K562 (cell line): ENCODE measurements around the gene CCDC178. TPM values are rescaled to one million over a fixed set of nuclear protein-coding genes. Genes with fewer than 3 reads are reported as not detected.
"Not testable (repeated sequence)": the region's sequence is repeated elsewhere in the genome, so short reads cannot be mapped to it uniquely, and the experiment has no call there.

Experiments used
- ATAC-seq: fragments of 200-7000 bp; cut with Tn5 transposase; 3 replicates; pipeline ENCODE4 v1.9.1; 2020; ENCODE audit warnings: moderate library complexity
- BruUV-seq: library from RNA; stranded (reverse); fragments of 400-500 nt; replicated peaks from 2 replicates; lab custom pipeline; 2021; lab: Mats Ljungman, UMichigan
- CTCF ChIA-PET: fragments of 300-600 bp; formaldehyde crosslinking; extraction: SDS; loops from one replicate; lab custom pipeline; 2021; ENCODE audit warnings: low intra/inter-chr PET ratio; lab: Yijun Ruan, JAX
- POLR2A ChIA-PET: fragments of 300-600, 350-650 bp; sonication (Branson Sonifier 250); formaldehyde crosslinking; extraction: SDS; loops from one replicate; lab custom pipeline; 2021; ENCODE audit warnings: antibody characterized with exemption, inconsistent platforms; lab: Yijun Ruan, JAX
- DNase-seq, 4 experiments: peaks; one replicate each; pipeline versions ENCODE4 v3.0.0 to v3.0.0-alpha.2; 2011 to 2018; ENCODE audit warnings: low spot score in 3 of 4, mixed read lengths in 3 of 4; ENCODE audit errors: extremely low read depth in 1 of 4
- FAIRE-seq: peaks from 2 replicates; lab custom pipeline; 2011; peaks lifted over from hg19 to GRCh38; lab: Jason Lieb, UNC
- H2AFZ ChIP-seq: 2 replicates; pipeline ENCODE4 v1.6.0; 2011; ENCODE audit warnings: low read depth, low read length, control low read depth, inconsistent platforms
- H3K27ac ChIP-seq: fragments of 200-600 bp; 3 replicates; pipeline ENCODE4 v1.8.0; 2011; ENCODE audit warnings: low read depth, mild to moderate bottlenecking, control low read depth, inconsistent platforms, low read length, moderate library complexity, mixed read lengths; ENCODE audit errors: extremely low read depth
- H3K27me3 ChIP-seq, 2 experiments: fragments of 300-600 bp in 1 of 2; 2 replicates in 1 of 2; 3 replicates in 1 of 2; pipeline versions ENCODE4 v1.6.0 to v1.8.0; 2011; ENCODE audit warnings: inconsistent platforms in 2 of 2, low read length in 2 of 2, mild to moderate bottlenecking in 1 of 2, mixed read lengths in 1 of 2, moderate library complexity in 1 of 2; ENCODE audit not compliant: control insufficient read depth in 2 of 2, insufficient read depth in 2 of 2
- H3K36me3 ChIP-seq: fragments of 300-600 bp; 3 replicates; pipeline ENCODE4 v1.8.0; 2011; ENCODE audit warnings: mild to moderate bottlenecking, low read length, inconsistent platforms; ENCODE audit not compliant: control insufficient read depth, insufficient read depth
- H3K4me1 ChIP-seq, 2 experiments: fragments of 200-600 bp in 1 of 2; replicated peaks in 1 of 2; 2 replicates in 1 of 2; 3 replicates in 1 of 2; pipeline versions ENCODE4 v1.5.1 to v1.8.0; 2011; ENCODE audit warnings: inconsistent platforms in 2 of 2, low read length in 2 of 2, mild to moderate bottlenecking in 1 of 2, mixed read lengths in 1 of 2, moderate library complexity in 1 of 2; ENCODE audit not compliant: control insufficient read depth in 2 of 2, insufficient read depth in 2 of 2
- H3K4me2 ChIP-seq: 2 replicates; pipeline ENCODE4 v1.6.1; 2011; ENCODE audit warnings: low read length, control low read depth, inconsistent platforms, mixed read lengths; ENCODE audit not compliant: insufficient read depth
- H3K4me3 ChIP-seq: fragments of 200-600 bp; sonication (generic), shearing (Covaris generic); 2 replicates; pipeline ENCODE4 v1.5.1; 2016; ENCODE audit warnings: control low read depth, inconsistent platforms
- H3K79me2 ChIP-seq: fragments of 200-600 bp; 3 replicates; pipeline ENCODE4 v1.8.0; 2011; ENCODE audit warnings: low read length, inconsistent platforms; ENCODE audit not compliant: control insufficient read depth, insufficient read depth
- H3K9ac ChIP-seq, 2 experiments: 2 replicates each; pipeline versions ENCODE4 v1.6.0 to v1.6.1; 2011; ENCODE audit warnings: low read depth in 2 of 2, low read length in 2 of 2, control low read depth in 1 of 2, inconsistent platforms in 1 of 2, mild to moderate bottlenecking in 1 of 2, mixed read lengths in 1 of 2; ENCODE audit not compliant: insufficient read depth in 1 of 2
- H3K9me1 ChIP-seq: one replicate; pipeline ENCODE4 v1.6.0; 2011; ENCODE audit warnings: inconsistent platforms, mild to moderate bottlenecking, low read length, moderate library complexity; ENCODE audit not compliant: control insufficient read depth, insufficient read depth
- H3K9me3 ChIP-seq: replicated peaks from 2 replicates; pipeline ENCODE4 v1.5.1; 2011; ENCODE audit warnings: low read depth, low read length, inconsistent platforms; ENCODE audit not compliant: control insufficient read depth, insufficient read depth
- H4K20me1 ChIP-seq: replicated peaks from 2 replicates; pipeline ENCODE4 v1.6.1; 2011; ENCODE audit warnings: low read length, inconsistent platforms, mixed read lengths; ENCODE audit not compliant: control insufficient read depth, insufficient read depth
- TFE3 ChIP-seq: fragments of 450-650 bp; formaldehyde crosslinking; IDR thresholded peaks from 2 replicates; pipeline ENCODE4 v1.4.0; 2020; ENCODE audit warnings: mild to moderate bottlenecking, mixed read lengths
- ZC3H4 ChIP-seq: sonication (generic); formaldehyde crosslinking; IDR thresholded peaks from 2 replicates; pipeline ENCODE4 v1.9.0; 2021; ENCODE audit warnings: missing genetic modification reagents, borderline replicate concordance
- WGBS: fragments of 100-300 bp; shearing (Covaris generic); methylation state at CpG from one replicate; pipeline ENCODE4 v1.1.6; 2016; ENCODE audit warnings: low coverage, mixed read lengths; ENCODE audit not compliant: insufficient coverage; ENCODE audit errors: missing lambda C conversion rate; 5-methylcytosine and 5-hydroxymethylcytosine counted together
- in situ Hi-C: fragments of 300-500 bp; cut with MboI; formaldehyde crosslinking; loops from 4 replicates; pipeline ENCODE4 v1.15.0; 2018; ENCODE audit warnings: inconsistent platforms, mixed read lengths
- intact Hi-C: fragments of 100-400 bp; cut with micrococcal nuclease; formaldehyde crosslinking; loops from 2 replicates; pipeline ENCODE4 v1.14.2; 2022
- polyA plus RNA-seq, 8 experiments: library from polyadenylated mRNA; depleted of rRNA in 4 of 8; stranded (reverse) in 5 of 8; unstranded in 3 of 8; fragments of >200 nt; fragmentation: Nextera tagmentation in 2 of 8; fragmentation: Illumina TruSeq in 1 of 8; extraction: Ambion mirVana in 2 of 8; extraction: Trizol in 1 of 8; gene quantifications; 2 replicates each; pipeline versions ENCODE4 v1.2.1 to v1.2.3, GENCODE V29; 2011 to 2014; ENCODE audit warnings: inconsistent platforms in 1 of 8, missing spikeins in 1 of 8
- total RNA-seq, 7 experiments: library from RNA; depleted of rRNA in 6 of 7; stranded (reverse); fragments of >200 nt in 6 of 7; fragmentation: Illumina TruSeq in 2 of 7; extraction: Trizol in 2 of 7; gene quantifications; 2 replicates each; pipeline versions ENCODE4 v1.2.1 to v1.2.3, GENCODE V29; 2011 to 2021; ENCODE audit warnings: low replicate concordance in 1 of 7
- TF ChIP-seq, protein P1 (sequence below), 3 experiments: IDR thresholded peaks in 2 of 3; conservative IDR thresholded peaks in 1 of 3; 2 replicates each; pipeline ENCODE4 v1.5.1; 2011 to 2012; ENCODE audit warnings: low read length in 3 of 3, mild to moderate bottlenecking in 3 of 3, control low read depth in 2 of 3, improper control_type of control experiment in 1 of 3, inconsistent platforms in 1 of 3, low read depth in 1 of 3, mixed read lengths in 1 of 3, moderate library complexity in 1 of 3; ENCODE audit not compliant: insufficient read depth in 2 of 3

Gene CCDC178
- total and polyA plus RNA-seq, 9 of the 15 experiments (the other 6 are each of a cell fraction or from before 2014, with no cell fraction given) = 0.12 to 0.47 (median 0.15) TPM; not detected in 6

DNA sequence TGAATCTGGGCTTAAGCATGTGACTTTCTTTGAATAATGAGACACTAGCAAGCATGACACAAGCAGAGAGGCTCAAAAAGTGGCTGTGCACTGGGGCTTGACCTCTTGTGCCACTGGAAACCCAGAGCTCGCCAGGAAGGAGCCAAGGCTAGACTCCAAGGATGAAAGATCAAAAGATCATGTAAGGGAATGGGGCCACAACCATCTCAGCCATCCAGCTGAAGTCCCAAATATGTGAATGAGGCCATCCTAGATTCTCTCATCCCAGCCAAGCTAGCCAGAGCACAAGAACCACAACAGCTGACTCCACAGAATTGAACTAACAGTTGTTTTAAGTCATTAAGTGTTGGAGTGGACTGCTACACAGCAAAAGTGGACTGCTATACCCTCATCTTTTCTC lies 288.1 kb downstream of the CCDC178 start (continued):
- TF ChIP-seq, protein P1, sequence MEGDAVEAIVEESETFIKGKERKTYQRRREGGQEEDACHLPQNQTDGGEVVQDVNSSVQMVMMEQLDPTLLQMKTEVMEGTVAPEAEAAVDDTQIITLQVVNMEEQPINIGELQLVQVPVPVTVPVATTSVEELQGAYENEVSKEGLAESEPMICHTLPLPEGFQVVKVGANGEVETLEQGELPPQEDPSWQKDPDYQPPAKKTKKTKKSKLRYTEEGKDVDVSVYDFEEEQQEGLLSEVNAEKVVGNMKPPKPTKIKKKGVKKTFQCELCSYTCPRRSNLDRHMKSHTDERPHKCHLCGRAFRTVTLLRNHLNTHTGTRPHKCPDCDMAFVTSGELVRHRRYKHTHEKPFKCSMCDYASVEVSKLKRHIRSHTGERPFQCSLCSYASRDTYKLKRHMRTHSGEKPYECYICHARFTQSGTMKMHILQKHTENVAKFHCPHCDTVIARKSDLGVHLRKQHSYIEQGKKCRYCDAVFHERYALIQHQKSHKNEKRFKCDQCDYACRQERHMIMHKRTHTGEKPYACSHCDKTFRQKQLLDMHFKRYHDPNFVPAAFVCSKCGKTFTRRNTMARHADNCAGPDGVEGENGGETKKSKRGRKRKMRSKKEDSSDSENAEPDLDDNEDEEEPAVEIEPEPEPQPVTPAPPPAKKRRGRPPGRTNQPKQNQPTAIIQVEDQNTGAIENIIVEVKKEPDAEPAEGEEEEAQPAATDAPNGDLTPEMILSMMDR (IDR thresholded peaks at IDR 0.05 in 2 of 3, conservative IDR thresholded peaks at IDR 0.05 in 1 of 3; ENCODE audit: insufficient read depth in 2 of 3, low read depth in 1 of 3, low read length in 3 of 3) = no peak
- TF ChIP-seq TFE3 = no peak
- no peak for TF ChIP-seq ZC3H4 (CRISPR knock-in tag)

GRCh38 chr18:33147811-33148210 lies 292.7 kb downstream of the CCDC178 start:
- H3K4me2 ChIP-seq, H3K9me1 ChIP-seq, H3K27me3 ChIP-seq, H3K27ac ChIP-seq, CTCF ChIA-PET, H3K4me1 ChIP-seq, BruUV-seq, H3K4me3 ChIP-seq, H3K9ac ChIP-seq, DNase-seq, in situ Hi-C loops, H3K36me3 ChIP-seq, H3K9me3 ChIP-seq, POLR2A ChIA-PET, ATAC-seq, intact Hi-C loops, FAIRE-seq, H3K79me2 ChIP-seq, H4K20me1 ChIP-seq, H2AFZ ChIP-seq: not testable (repeated sequence)
- WGBS = 5% methylated on average over 19 of the region's 25 CpGs
